GM12873 (cell line): ENCODE results near the gene KLF15.

Experiments
- TF ChIP-seq, protein P1 (sequence below): IDR thresholded peaks from 2 replicates; pipeline ENCODE4 v1.5.1; 2012; ENCODE audit warnings: low read depth, mild to moderate bottlenecking, moderate library complexity, low read length, control low read depth; ENCODE audit not compliant: insufficient read depth; ENCODE audit errors: missing control alignments

Gene KLF15

DNA sequence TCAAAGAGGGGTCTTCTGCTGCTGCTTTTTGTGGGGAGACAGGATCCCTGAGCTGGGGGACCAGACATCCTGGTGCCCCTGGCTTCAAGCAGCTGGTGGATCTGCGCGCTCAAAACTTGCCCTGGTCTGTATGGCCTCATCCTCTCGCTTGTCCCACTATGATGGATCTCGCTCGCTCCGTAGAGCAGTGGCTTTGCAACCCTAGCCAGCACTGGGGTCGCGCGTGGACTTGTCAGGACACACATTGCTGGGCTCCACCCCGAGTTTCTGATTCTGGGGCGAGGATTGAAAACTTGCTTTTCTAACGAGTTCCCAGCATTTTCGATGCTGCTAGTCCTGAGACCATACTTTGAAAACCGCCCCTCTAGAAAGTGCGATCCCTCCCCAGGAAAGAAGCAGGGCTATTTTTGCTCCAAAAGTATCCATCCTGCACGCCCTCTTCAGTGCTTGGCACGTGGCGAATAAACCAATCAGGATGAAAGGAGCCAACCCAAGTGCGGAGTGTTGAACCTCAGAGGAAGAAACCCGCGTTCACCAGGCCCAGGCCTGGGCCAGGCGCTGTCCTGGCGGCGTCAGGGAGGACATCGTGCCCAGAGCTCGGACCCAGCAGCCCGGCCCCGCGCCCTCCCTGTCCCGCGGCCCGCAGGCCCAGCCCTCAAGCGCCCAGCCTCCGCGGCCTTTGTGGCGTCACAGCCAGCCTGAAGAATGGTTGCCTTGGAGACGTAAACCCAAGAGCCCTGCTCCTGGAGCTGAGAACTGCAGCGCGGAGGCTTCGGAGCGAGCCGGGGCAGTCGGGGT, 37.2 kb upstream of the KLF15 start, which contains the start of gene CFAP100:
Gene CFAP100 (plus strand): TSS at position 731 of the 798 bp plus-strand sequence. CDS start 1,092 bp downstream, outside the sequence.
- TF ChIP-seq, protein P1, sequence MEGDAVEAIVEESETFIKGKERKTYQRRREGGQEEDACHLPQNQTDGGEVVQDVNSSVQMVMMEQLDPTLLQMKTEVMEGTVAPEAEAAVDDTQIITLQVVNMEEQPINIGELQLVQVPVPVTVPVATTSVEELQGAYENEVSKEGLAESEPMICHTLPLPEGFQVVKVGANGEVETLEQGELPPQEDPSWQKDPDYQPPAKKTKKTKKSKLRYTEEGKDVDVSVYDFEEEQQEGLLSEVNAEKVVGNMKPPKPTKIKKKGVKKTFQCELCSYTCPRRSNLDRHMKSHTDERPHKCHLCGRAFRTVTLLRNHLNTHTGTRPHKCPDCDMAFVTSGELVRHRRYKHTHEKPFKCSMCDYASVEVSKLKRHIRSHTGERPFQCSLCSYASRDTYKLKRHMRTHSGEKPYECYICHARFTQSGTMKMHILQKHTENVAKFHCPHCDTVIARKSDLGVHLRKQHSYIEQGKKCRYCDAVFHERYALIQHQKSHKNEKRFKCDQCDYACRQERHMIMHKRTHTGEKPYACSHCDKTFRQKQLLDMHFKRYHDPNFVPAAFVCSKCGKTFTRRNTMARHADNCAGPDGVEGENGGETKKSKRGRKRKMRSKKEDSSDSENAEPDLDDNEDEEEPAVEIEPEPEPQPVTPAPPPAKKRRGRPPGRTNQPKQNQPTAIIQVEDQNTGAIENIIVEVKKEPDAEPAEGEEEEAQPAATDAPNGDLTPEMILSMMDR = no peak

DNA sequence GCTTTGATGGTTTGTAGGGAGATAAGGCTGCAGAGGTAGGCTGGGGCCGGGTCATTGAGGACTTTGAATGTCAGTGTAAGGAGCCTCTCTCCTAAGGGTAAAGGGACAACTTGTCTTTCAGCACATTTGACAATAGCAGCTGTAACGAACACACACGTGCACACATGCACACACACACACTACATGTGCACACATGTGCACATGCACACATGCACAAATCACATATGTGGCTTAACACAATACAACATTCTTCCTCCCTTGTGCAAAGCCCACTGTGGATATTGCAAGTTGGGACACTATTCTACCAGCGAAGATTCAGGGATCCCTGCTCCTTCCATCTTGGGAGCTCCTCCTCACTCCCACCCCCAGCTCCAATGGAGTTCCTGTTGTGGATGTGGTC, 36.4 kb upstream of the KLF15 start:
- TF ChIP-seq, protein P1 = no peak

DNA sequence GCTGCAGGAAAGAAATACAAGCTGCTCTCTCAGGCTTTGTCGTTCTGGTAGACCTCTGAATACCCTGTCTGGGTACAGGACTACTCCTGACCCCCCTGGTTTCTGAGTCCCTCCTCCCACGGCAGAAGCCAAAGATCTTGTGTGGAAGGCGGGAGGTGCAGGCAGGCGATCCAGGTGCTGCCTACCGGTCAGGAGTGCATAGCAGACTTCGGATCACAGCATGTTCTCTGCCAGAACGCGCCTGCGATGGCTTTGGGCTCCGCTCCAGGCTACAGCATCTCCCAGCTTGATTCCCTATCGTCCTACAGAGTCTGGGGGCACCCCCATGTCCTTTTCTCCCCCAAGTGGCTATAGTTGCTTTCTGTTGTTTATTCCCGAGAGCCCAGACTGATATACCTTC, 35.0 kb upstream of the KLF15 start:
- TF ChIP-seq, protein P1 = no peak

DNA sequence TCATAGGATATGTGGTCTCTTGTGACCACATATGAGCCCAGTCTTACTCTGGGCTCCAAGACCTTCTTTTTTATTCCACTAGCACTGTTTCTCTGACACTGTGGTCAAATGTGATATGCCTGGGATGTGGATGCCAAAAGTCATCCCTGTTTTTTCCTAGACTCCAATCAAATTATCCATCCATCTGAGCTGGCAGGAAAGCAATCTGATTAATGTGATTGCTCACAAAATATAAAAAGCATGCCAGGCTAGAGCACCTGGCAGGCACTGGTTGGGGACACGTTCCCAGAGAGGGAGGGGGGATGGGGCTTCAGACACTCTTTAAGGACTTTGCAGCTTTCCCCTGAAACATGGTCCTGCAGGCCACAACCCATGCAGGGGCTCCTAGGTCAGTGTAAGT, 34.4 kb upstream of the KLF15 start:
- TF ChIP-seq, protein P1 = no peak

DNA sequence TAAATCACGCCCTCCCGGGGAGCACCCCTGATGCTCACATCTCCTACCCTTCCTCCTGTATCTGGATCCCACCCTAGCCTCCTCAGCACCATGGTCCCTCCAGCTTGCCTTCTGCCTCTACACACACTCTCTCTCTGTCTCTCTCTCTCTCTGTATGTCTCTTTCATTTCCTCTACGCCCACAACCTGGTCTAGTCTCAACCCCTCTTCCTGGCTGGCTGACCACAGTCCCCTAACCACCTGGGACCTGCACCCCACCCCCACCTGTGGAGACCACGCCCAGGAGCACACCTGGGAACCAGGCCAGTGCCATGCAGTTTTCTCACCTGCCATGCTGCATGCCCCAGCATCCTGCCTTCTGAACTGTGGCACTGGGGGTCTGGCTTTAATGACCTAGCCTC, 33.5 kb upstream of the KLF15 start:
- TF ChIP-seq, protein P1 = no peak

DNA sequence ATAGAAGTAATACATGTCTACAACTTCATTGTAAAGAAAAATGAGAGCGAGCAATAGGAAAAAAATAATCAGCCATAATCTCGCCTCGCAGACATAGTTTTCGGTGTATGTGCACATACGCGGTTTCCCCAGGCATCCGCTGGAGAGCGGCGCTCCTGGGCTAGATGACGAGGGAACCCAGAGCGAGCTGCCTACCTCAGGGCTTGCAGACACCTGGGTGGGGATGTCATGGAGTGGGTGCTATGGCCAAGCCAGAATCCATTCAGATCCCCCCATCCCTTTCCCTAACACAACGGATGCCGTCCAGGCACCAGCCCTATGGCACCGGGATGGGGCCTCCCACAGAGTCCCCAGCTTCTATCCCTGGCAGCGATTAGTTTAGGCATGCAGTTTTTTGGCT, 33.0 kb upstream of the KLF15 start:
- TF ChIP-seq, protein P1 = no peak

DNA sequence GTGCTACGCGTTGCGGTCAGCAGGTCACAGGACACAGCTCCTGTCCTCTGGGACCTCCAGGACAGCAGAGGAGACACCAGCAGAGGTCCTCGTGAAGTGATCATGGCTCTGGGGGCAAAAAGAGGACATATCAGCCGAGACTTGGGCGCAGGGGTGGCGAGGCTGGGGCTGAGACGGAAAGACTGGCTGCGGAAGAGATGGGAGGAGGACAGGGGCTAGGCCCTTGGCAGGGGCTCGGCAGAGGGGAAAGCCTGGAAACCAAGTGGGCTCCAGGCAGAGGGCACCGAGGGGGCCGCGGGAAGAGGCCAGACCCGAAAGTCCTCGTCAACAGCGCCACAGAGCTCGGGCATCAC, 32.6 kb upstream of the KLF15 start:
- TF ChIP-seq, protein P1 = no peak
